Measurements from ENCODE around the gene TCEAL8. TPM values are rescaled to one million over a fixed set of nuclear protein-coding genes. Genes with fewer than 3 reads are reported as not detected.

Gene TCEAL8
- total RNA-seq, 1 experiment from 2014 or later = 37.3 TPM

GRCh38 chrX:103248553-103248952 lies 6.4 kb downstream of the TCEAL8 start:
- Histone ChIP-seq H3K36me3 (ENCODE audit: control insufficient read depth in 1 of 2, insufficient read depth in 2 of 2, low read length in 2 of 2) (no peaks in the 10 kb centered on the region), H3K4me3 (replicated peaks in 1 of 2; ENCODE audit: low read depth in 1 of 2, low read length in 2 of 2) (no peak overlapping the region), H4K20me1 (ENCODE audit: insufficient read depth) (no peaks in the 10 kb centered on the region), H3K4me1 (ENCODE audit: control insufficient read depth in 1 of 2, insufficient read depth in 2 of 2, low read length in 2 of 2) (peaks cover 3 to 5% of the 10 kb centered on the region in 2 experiments; a peak in 1 of 4 replicates), H3K9me2 (ENCODE audit: insufficient read depth) (no peaks in the 10 kb centered on the region), H3K4me2 (ENCODE audit: low read length) (no peak overlapping the region), H3K9ac (ENCODE audit: low read length) (no peak overlapping the region), H3K79me2 (ENCODE audit: insufficient read depth, low read length) (peaks cover 8% of the 10 kb centered on the region), H3K27me3 (ENCODE audit: insufficient read depth, low read length) (no peaks in the 10 kb centered on the region), H2AFZ (ENCODE audit: low read depth, low read length, poor library complexity, severe bottlenecking) (no peak overlapping the region), H3K27ac (ENCODE audit: low read depth, low read length) (no peak overlapping the region), H3K9me3 (ENCODE audit: control insufficient read depth in 1 of 2, insufficient read depth in 1 of 2, low read depth in 1 of 2, low read length in 2 of 2) (no peaks in the 10 kb centered on the region)
- BruUV-seq (replicated peaks) = no TSS peak
- ChIA-PET RAD21 (ENCODE audit: low non-redundant PET in 1 of 2, low total read pairs in 2 of 2, uncharacterized antibody in 2 of 2, unreplicated experiment in 2 of 2) (no interaction called here), CTCF (interaction anchor here (1.0 to 1.6 kb wide), 3 partner anchors 22 to 215 kb away, joined by 3 to 7 read pairs (median 3); no protein-coding TSS in a partner anchor), POLR2A (no interaction called here)
- DNase-seq (ENCODE audit: low read depth, low spot score) (peak; percentile 8), ATAC-seq (peak; percentile 58; the same call in 1 of the 2 replicates)
- TF ChIP-seq, protein P1, sequence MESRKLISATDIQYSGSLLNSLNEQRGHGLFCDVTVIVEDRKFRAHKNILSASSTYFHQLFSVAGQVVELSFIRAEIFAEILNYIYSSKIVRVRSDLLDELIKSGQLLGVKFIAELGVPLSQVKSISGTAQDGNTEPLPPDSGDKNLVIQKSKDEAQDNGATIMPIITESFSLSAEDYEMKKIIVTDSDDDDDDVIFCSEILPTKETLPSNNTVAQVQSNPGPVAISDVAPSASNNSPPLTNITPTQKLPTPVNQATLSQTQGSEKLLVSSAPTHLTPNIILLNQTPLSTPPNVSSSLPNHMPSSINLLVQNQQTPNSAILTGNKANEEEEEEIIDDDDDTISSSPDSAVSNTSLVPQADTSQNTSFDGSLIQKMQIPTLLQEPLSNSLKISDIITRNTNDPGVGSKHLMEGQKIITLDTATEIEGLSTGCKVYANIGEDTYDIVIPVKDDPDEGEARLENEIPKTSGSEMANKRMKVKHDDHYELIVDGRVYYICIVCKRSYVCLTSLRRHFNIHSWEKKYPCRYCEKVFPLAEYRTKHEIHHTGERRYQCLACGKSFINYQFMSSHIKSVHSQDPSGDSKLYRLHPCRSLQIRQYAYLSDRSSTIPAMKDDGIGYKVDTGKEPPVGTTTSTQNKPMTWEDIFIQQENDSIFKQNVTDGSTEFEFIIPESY (IDR thresholded peaks at IDR 0.05; ENCODE audit: extremely low read depth, insufficient replicate concordance, low read length) = no peak
- TF ChIP-seq EGR1 (IDR thresholded peaks at IDR 0.05; ENCODE audit: low read depth) = no peak
- no peak for TF ChIP-seq SIN3A (IDR thresholded peaks at IDR 0.05; ENCODE audit: low read depth)
- TF ChIP-seq CTCF (IDR thresholded peaks at IDR 0.05 in 2 of 3, conservative IDR thresholded peaks at IDR 0.05 in 1 of 3; ENCODE audit: borderline replicate concordance in 1 of 3, insufficient read depth in 1 of 3, low read depth in 2 of 3, low read length in 2 of 3) = peak in 2 of 3 experiments; percentile 27 to 40; a peak in 2 of 6 replicates
- no peak for TF ChIP-seq POLR2A (IDR thresholded peaks at IDR 0.05; ENCODE audit: borderline replicate concordance, extremely low read depth, insufficient read depth, insufficient read length)
- TF ChIP-seq RAD21 (IDR thresholded peaks at IDR 0.05; ENCODE audit: low read depth) = peak; percentile 48
- intact Hi-C loops (cut with micrococcal nuclease) = loop anchor here (5.0 kb wide), 2 partner anchors 36 to 296 kb away; no protein-coding TSS in a partner anchor

All from HCT116 (cell line).